KMS-11 (cell line): ENCODE results near the gene VEPH1.

ENCODE experiments used
- H2AFZ ChIP-seq: fragments of 200-600 bp; sonication (generic); 2 replicates; pipeline ENCODE4 v1.6.1; 2016; ENCODE audit warnings: antibody characterized with exemption, mixed run types, low read depth
- H3K27ac ChIP-seq: fragments of 200-600 bp; sonication (generic); 2 replicates; pipeline ENCODE4 v1.6.1; 2016; ENCODE audit warnings: mild to moderate bottlenecking, mixed run types
- H3K27me3 ChIP-seq: fragments of 200-600 bp; sonication (generic); 2 replicates; pipeline ENCODE4 v1.6.1; 2017; ENCODE audit warnings: mild to moderate bottlenecking, low read depth, mixed run types, moderate library complexity; ENCODE audit not compliant: insufficient read depth
- H3K36me3 ChIP-seq: fragments of 200-600 bp; sonication (generic); 2 replicates; pipeline ENCODE4 v1.6.1; 2017; ENCODE audit warnings: mild to moderate bottlenecking, mixed run types; ENCODE audit not compliant: insufficient read depth
- H3K4me1 ChIP-seq: fragments of 200-600 bp; sonication (generic); 2 replicates; pipeline ENCODE4 v1.6.1; 2016; ENCODE audit warnings: mild to moderate bottlenecking, low read depth, mixed run types; ENCODE audit not compliant: poor library complexity, severe bottlenecking
- H3K4me2 ChIP-seq: fragments of 200-600 bp; sonication (generic); 2 replicates; pipeline ENCODE4 v1.7.0; 2016; ENCODE audit warnings: mild to moderate bottlenecking, mixed run types
- H3K4me3 ChIP-seq: fragments of 200-600 bp; sonication (generic); IDR thresholded peaks from 2 replicates; pipeline ENCODE4 v1.6.1; 2017; ENCODE audit warnings: low read depth, low read length, mixed read lengths; ENCODE audit not compliant: insufficient read depth
- H3K79me2 ChIP-seq: fragments of 200-600 bp; sonication (generic); 2 replicates; pipeline ENCODE4 v1.6.1; 2016; ENCODE audit warnings: low read depth, mixed run types; ENCODE audit not compliant: insufficient read depth
- H3K9ac ChIP-seq: fragments of 200-600 bp; sonication (generic); 2 replicates; pipeline ENCODE4 v1.6.1; 2016; ENCODE audit warnings: mild to moderate bottlenecking, mixed run types
- H4K20me1 ChIP-seq: fragments of 200-600 bp; sonication (generic); 2 replicates; pipeline ENCODE4 v1.6.1; 2016; ENCODE audit warnings: mild to moderate bottlenecking, mixed run types; ENCODE audit not compliant: insufficient read depth
- TF ChIP-seq, protein P1 (sequence below): fragments of 200-600 bp; sonication (generic); conservative IDR thresholded peaks from 2 replicates; pipeline ENCODE4 v1.6.1; 2017; ENCODE audit warnings: low read depth, mild to moderate bottlenecking, antibody characterized with exemption, low read length, moderate library complexity, mixed read lengths

Gene VEPH1

DNA sequence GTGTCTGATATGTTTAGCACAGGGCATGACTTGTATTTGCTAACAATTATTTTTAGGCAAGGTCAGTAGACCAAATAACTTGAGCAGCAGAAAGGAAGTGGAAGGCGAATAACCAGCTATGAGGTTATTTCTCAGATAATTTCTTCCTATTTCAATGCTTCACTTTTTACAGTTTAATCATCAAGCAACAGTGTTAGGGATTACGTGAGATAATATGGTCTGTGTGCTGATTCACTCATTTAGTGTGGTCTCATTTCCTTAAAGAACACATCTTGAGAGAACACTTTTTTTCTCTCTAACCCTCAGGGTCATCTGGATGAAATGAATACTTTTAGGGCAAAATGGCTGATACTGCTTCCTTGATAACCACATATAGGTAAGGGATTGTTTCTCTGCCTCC, 217.2 kb downstream of the VEPH1 start:
- TF ChIP-seq, protein P1, sequence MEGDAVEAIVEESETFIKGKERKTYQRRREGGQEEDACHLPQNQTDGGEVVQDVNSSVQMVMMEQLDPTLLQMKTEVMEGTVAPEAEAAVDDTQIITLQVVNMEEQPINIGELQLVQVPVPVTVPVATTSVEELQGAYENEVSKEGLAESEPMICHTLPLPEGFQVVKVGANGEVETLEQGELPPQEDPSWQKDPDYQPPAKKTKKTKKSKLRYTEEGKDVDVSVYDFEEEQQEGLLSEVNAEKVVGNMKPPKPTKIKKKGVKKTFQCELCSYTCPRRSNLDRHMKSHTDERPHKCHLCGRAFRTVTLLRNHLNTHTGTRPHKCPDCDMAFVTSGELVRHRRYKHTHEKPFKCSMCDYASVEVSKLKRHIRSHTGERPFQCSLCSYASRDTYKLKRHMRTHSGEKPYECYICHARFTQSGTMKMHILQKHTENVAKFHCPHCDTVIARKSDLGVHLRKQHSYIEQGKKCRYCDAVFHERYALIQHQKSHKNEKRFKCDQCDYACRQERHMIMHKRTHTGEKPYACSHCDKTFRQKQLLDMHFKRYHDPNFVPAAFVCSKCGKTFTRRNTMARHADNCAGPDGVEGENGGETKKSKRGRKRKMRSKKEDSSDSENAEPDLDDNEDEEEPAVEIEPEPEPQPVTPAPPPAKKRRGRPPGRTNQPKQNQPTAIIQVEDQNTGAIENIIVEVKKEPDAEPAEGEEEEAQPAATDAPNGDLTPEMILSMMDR: no peak
- Histone ChIP-seq H3K4me2 (no peak overlapping the region), H2AFZ (no peak overlapping the region), H3K79me2 (no peaks in the 10 kb centered on the region), H4K20me1 (no peaks in the 10 kb centered on the region), H3K9ac (no peak overlapping the region), H3K27ac (no peak overlapping the region), H3K4me3 (no peak overlapping the region), H3K36me3 (no peaks in the 10 kb centered on the region), H3K4me1 (no peaks in the 10 kb centered on the region), H3K27me3 (no peaks in the 10 kb centered on the region)

DNA sequence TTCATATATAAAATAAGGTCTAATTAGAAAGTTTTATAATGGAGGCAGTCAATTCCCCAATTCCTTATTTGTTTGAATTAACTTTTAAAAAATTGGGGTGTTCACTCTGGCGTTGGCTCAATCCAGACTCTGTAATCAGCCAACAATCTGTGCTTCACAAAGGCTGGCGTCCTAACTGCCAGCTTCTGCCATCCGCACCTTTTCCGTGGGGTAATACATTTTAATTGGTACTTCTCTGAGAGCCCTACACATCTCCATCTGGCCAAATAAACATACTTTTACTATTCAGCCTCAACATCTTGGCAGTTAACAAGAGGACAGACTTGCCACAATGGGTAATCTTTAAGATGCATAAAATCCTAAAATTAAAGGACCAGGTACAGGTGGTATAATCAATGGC, 218.1 kb downstream of the VEPH1 start:
- Histone ChIP-seq H2AFZ (no peak overlapping the region), H3K27me3 (no peaks in the 10 kb centered on the region), H4K20me1 (no peaks in the 10 kb centered on the region), H3K36me3 (no peaks in the 10 kb centered on the region), H3K9ac (no peak overlapping the region), H3K79me2 (no peaks in the 10 kb centered on the region), H3K4me1 (no peaks in the 10 kb centered on the region), H3K27ac (no peak overlapping the region), H3K4me3 (no peak overlapping the region), H3K4me2 (no peak overlapping the region)
- TF ChIP-seq, protein P1: no peak

DNA sequence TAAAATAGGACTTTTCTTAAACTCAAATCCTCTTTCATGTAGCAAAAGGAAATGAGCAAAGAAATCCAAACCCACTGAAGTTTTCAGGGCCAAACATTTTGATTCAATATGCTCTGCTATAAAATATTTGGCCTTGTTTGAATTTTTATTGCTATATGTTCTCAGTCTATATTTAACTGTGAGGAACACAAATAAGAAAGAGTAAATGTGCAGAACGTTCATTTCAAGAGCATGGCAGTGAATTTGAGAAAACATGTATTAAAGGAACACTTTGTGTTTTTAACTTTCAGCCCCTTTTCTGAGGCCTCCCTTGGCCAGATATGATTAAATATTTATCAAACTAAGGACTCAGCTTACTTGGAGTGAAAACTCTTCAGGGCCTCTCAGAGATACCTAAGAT, 218.5 kb downstream of the VEPH1 start:
- H3K27me3 ChIP-seq: no peaks in the 10 kb centered on the region
- TF ChIP-seq, protein P1: no peak
- no peak overlapping the region for H3K9ac ChIP-seq
- no peak overlapping the region for H3K4me2 ChIP-seq
- H2AFZ ChIP-seq: no peak overlapping the region
- H3K36me3 ChIP-seq: no peaks in the 10 kb centered on the region
- H3K79me2 ChIP-seq: no peaks in the 10 kb centered on the region
- H3K27ac ChIP-seq: no peak overlapping the region
- no peaks in the 10 kb centered on the region for H4K20me1 ChIP-seq
- H3K4me1 ChIP-seq: no peaks in the 10 kb centered on the region
- no peak overlapping the region for H3K4me3 ChIP-seq

DNA sequence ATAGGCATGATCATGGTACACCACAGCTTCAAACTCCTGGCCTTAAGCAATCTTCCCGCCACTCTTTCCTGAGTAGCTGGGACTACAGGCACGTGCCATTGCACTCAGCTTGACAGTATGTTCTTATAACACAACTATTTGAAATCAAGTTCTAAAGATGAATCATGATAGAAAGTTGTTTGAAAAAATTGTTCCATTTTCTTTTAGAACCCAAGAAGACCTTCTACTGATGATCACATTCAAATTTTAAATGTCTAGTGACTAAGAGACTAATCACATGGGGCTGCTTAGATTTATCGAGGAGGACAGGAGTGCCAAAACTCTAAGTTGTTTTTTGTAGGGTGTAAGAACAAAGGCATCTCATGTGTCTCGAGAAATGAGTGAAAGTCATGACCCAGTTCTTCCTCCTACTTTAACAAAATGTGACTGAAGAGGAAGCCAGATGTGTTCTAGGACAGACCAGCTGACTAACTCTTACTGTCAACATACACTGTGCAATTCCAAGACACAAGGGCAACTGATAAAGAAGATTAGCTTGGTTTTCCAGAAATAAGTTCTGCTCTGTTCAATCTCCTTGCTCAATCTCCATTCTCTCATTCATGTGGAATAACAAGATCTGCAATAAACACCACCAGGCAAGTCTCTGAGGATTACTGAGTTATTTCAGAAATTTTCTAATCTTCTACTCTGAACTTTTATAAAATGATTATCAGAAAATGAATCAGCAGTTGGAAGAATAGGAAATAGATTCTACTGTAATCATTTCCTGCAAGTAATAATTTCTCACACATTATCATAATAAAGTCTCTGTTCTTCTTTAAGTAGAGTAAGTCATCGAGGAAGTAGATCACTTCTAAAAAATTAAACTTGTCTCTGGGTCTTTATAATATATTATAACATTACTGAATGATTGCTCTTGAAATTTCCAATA, 220.7 kb downstream of the VEPH1 start:
- Histone ChIP-seq H2AFZ (no peak overlapping the region), H3K4me3 (no peak overlapping the region), H3K4me2 (no peak overlapping the region), H3K9ac (no peak overlapping the region), H3K27ac (no peak overlapping the region), H3K36me3 (no peaks in the 10 kb centered on the region), H3K4me1 (no peaks in the 10 kb centered on the region), H3K79me2 (no peaks in the 10 kb centered on the region), H3K27me3 (no peaks in the 10 kb centered on the region), H4K20me1 (no peaks in the 10 kb centered on the region)
- TF ChIP-seq, protein P1: no peak
